ENCODE results near the gene MAOA.
"Not testable (repeated sequence)": the region's sequence is repeated elsewhere in the genome, so short reads cannot be mapped to it uniquely, and the experiment has no call there.

Gene MAOA

GRCh38 chrX:43656005-43656494 lies at the start of gene MAOA:
Gene MAOA, plus strand, starts transcription at chrX:43656299. Its CDS starts 43 bp downstream, at chrX:43656342.
- no peak for DNase-seq (ENCODE audit: low read depth in 2 of 2, low spot score in 1 of 2)

- no peak for DNase-seq (ENCODE audit: low read depth in 2 of 2, low spot score in 1 of 2)
Measured at GRCh38 chrX:43612400-43612799, 43.7 kb upstream of the MAOA start.

- DNase-seq (ENCODE audit: low read depth in 2 of 2, low spot score in 1 of 2), result no peak
Measured at GRCh38 chrX:43615660-43616059, 40.4 kb upstream of the MAOA start.

GRCh38 chrX:43618366-43619205 lies 37.5 kb upstream of the MAOA start:
- no peak for DNase-seq (ENCODE audit: low read depth in 2 of 2, low spot score in 1 of 2)

GRCh38 chrX:43619861-43620260 lies 36.2 kb upstream of the MAOA start:
- DNase-seq (ENCODE audit: low read depth in 2 of 2, low spot score in 1 of 2), result not testable (repeated sequence)

GRCh38 chrX:43627147-43627546 lies 29.0 kb upstream of the MAOA start:
- DNase-seq (ENCODE audit: low read depth in 2 of 2, low spot score in 1 of 2), result no peak

- no peak for DNase-seq (ENCODE audit: low read depth in 2 of 2, low spot score in 1 of 2)
Measured at GRCh38 chrX:43627669-43628068, 28.4 kb upstream of the MAOA start.

GRCh38 chrX:43629229-43629628 lies 26.9 kb upstream of the MAOA start:
- DNase-seq (ENCODE audit: low read depth in 2 of 2, low spot score in 1 of 2), result no peak

- no peak for DNase-seq (ENCODE audit: low read depth in 2 of 2, low spot score in 1 of 2)
Measured at GRCh38 chrX:43631841-43632240, 24.3 kb upstream of the MAOA start.

GRCh38 chrX:43633081-43633480 lies 23.0 kb upstream of the MAOA start:
- no peak for DNase-seq (ENCODE audit: low read depth in 2 of 2, low spot score in 1 of 2)

GRCh38 chrX:43633757-43634156 lies 22.3 kb upstream of the MAOA start:
- no peak for DNase-seq (ENCODE audit: low read depth in 2 of 2, low spot score in 1 of 2)

GRCh38 chrX:43640482-43640881 lies 15.6 kb upstream of the MAOA start:
- no peak for DNase-seq (ENCODE audit: low read depth in 2 of 2, low spot score in 1 of 2)

GRCh38 chrX:43641691-43642090 lies 14.4 kb upstream of the MAOA start:
- DNase-seq (ENCODE audit: low read depth in 2 of 2, low spot score in 1 of 2), result no peak

- no peak for DNase-seq (ENCODE audit: low read depth in 2 of 2, low spot score in 1 of 2)
Measured at GRCh38 chrX:43643201-43643600, 12.9 kb upstream of the MAOA start.

- no peak for DNase-seq (ENCODE audit: low read depth in 2 of 2, low spot score in 1 of 2)
Measured at GRCh38 chrX:43643662-43644061, 12.4 kb upstream of the MAOA start.

GRCh38 chrX:43644124-43644701 lies 11.9 kb upstream of the MAOA start:
- DNase-seq (ENCODE audit: low read depth in 2 of 2, low spot score in 1 of 2), result no peak

GRCh38 chrX:43646800-43647199 lies 9.3 kb upstream of the MAOA start:
- no peak for DNase-seq (ENCODE audit: low read depth in 2 of 2, low spot score in 1 of 2)

GRCh38 chrX:43654431-43655150 lies 1.5 kb upstream of the MAOA start:
- DNase-seq (ENCODE audit: low read depth in 2 of 2, low spot score in 1 of 2), result peak; percentile 66 to 68

- no peak for DNase-seq (ENCODE audit: low read depth in 2 of 2, low spot score in 1 of 2)
Measured at GRCh38 chrX:43655151-43656004, 721 bp upstream of the MAOA start.

GRCh38 chrX:43657671-43658070 lies 1.6 kb downstream of the MAOA start:
- DNase-seq (ENCODE audit: low read depth in 2 of 2, low spot score in 1 of 2), result no peak
